Mammary epithelial cell (primary cell): Measurements from ENCODE around the gene SCGN.

Experiments used
- EZH2 ChIP-seq: IDR thresholded peaks from 2 replicates; pipeline ENCODE4 v1.6.1; 2012; ENCODE audit warnings: low read length, inconsistent platforms, borderline replicate concordance
- TF ChIP-seq, protein P1 (sequence below), 2 donors: IDR thresholded peaks in 1 of 2; conservative IDR thresholded peaks in 1 of 2; 2 replicates each; pipeline ENCODE4 v1.5.1; 2011 to 2012; ENCODE audit warnings: inconsistent platforms in 2 of 2, low read length in 2 of 2, mild to moderate bottlenecking in 2 of 2, control low read depth in 1 of 2, low read depth in 1 of 2; ENCODE audit not compliant: insufficient read depth in 1 of 2; ENCODE audit errors: extremely low read depth in 1 of 2

GRCh38 chr6:25617997-25618396, 34.0 kb upstream of the SCGN start:
- TF ChIP-seq, protein P1, sequence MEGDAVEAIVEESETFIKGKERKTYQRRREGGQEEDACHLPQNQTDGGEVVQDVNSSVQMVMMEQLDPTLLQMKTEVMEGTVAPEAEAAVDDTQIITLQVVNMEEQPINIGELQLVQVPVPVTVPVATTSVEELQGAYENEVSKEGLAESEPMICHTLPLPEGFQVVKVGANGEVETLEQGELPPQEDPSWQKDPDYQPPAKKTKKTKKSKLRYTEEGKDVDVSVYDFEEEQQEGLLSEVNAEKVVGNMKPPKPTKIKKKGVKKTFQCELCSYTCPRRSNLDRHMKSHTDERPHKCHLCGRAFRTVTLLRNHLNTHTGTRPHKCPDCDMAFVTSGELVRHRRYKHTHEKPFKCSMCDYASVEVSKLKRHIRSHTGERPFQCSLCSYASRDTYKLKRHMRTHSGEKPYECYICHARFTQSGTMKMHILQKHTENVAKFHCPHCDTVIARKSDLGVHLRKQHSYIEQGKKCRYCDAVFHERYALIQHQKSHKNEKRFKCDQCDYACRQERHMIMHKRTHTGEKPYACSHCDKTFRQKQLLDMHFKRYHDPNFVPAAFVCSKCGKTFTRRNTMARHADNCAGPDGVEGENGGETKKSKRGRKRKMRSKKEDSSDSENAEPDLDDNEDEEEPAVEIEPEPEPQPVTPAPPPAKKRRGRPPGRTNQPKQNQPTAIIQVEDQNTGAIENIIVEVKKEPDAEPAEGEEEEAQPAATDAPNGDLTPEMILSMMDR (conservative IDR thresholded peaks at IDR 0.05 in 1 of 2, IDR thresholded peaks at IDR 0.05 in 1 of 2; ENCODE audit: extremely low read depth in 1 of 2, insufficient read depth in 1 of 2, low read depth in 1 of 2, low read length in 2 of 2) = no peak
- no peak for TF ChIP-seq EZH2
